Activated T-helper 2 cell treated with anti-CD3 and anti-CD28 coated beads, Interferon-gamma antibody, Interleukin-2, Interleukin-4, amounts not matched to agents 10 μg/mL and 5 μg/mL and 100 μg/mL, durations not matched to agents 14 hours and 24 hours and 36 hours (primary cell): ENCODE data around the gene HBM. TPM values are rescaled to one million over a fixed set of nuclear protein-coding genes. Genes with fewer than 3 reads are reported as not detected.
"Not testable (repeated sequence)": the region's sequence is repeated elsewhere in the genome, so short reads cannot be mapped to it uniquely, and the experiment has no call there.

Source experiments
- DNase-seq: peaks from one replicate; pipeline ENCODE4 v3.0.0; 2021; ENCODE audit warnings: low spot score
- H3K27ac Mint-ChIP-seq: one replicate; pipeline ENCODE4 v1.8.0; 2021; ENCODE audit warnings: mixed read lengths
- H3K27me3 Mint-ChIP-seq: one replicate; pipeline ENCODE4 v1.8.0; 2021; ENCODE audit warnings: low read depth, mixed read lengths
- H3K36me3 Mint-ChIP-seq: one replicate; pipeline ENCODE4 v1.8.0; 2021; ENCODE audit warnings: low read depth, mixed read lengths
- H3K4me1 Mint-ChIP-seq: one replicate; pipeline ENCODE4 v1.8.0; 2021; ENCODE audit warnings: low read depth, mixed read lengths
- H3K4me3 Mint-ChIP-seq: one replicate; pipeline ENCODE4 v1.8.0; 2021; ENCODE audit warnings: low read depth, mild to moderate bottlenecking, moderate library complexity, mixed read lengths
- H3K9me3 Mint-ChIP-seq: one replicate; pipeline ENCODE4 v1.8.0; 2021; ENCODE audit warnings: mixed read lengths
- intact Hi-C: fragments of 100-400 bp; cut with micrococcal nuclease; formaldehyde crosslinking; loops from one replicate; pipeline ENCODE4 v1.15.1; 2023
- total RNA-seq: library from RNA; stranded (reverse); gene quantifications from 2 replicates; pipeline ENCODE4 v1.2.3, GENCODE V29; 2022

The HBM gene
- total RNA-seq, 1 donor from 2014 or later: not detected

- peaks cover 53% of the 10 kb centered on the region for H3K27me3 Mint-ChIP-seq
- DNase-seq: no peak
- no peak overlapping the region for H3K27ac Mint-ChIP-seq
- H3K36me3 Mint-ChIP-seq: no peaks in the 10 kb centered on the region
- intact Hi-C loops: no loop called here
- H3K4me3 Mint-ChIP-seq: no peak overlapping the region
- H3K4me1 Mint-ChIP-seq: peaks cover 4% of the 10 kb centered on the region
- H3K9me3 Mint-ChIP-seq: no peaks in the 10 kb centered on the region
These were observed 770 bp downstream of the HBM start for GRCh38 chr16:166375-167121.

DNA sequence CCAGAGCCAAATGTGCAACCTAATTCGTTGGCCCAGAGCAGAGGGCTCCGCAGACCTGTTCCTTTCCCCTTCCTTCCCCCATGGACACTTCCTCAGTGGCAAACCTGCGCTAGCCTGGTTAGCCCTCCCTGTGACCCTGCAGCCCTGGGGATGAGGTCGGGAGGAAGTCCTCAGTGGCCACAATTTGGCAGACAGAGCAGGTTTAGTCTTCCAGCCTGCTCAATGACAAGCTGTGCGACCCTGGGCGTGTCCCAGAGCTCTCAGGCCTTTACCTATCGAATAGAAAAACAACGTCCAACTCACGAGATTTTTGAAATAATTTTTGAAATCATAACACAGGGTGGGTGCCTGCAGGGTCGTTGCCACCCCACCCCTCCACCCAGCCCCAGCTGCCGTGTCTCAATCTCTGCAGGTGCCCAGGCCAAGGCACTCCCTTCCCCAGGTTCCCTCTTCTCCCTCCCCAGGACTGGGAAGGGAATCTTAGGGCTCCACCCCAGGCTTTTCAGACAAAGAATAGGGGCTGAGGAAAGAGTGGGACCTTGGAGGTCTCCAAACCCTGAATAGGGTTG, 1.4 kb downstream of the HBM start:
- DNase-seq: no peak
- intact Hi-C loops: no loop called here
- H3K4me3 Mint-ChIP-seq: no peak overlapping the region
- peaks cover 56% of the 10 kb centered on the region for H3K27me3 Mint-ChIP-seq
- H3K27ac Mint-ChIP-seq: no peak overlapping the region
- H3K36me3 Mint-ChIP-seq: no peaks in the 10 kb centered on the region
- H3K9me3 Mint-ChIP-seq: no peaks in the 10 kb centered on the region
- H3K4me1 Mint-ChIP-seq: peaks cover 4% of the 10 kb centered on the region

DNA sequence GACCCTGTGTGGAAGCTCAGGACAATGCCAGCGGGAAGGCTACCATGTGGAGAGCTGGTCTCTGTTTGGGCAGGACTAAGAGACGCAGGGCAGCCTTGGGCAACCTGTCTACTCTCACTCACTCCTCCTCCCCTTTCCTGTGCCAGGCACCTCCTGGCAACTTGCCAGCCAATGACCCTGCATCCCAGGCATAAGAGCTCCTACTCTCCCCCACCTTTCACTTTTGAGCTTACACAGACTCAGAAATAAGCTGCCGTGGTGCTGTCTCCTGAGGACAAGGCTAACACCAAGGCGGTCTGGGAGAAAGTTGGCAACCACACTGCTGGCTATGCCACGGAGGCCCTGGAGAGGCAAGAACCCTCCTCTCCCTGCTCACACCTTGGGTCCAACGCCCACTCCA, 2.6 kb downstream of the HBM start:
- intact Hi-C loops: no loop called here
- no peak for DNase-seq
- peaks cover 4% of the 10 kb centered on the region for H3K4me1 Mint-ChIP-seq
- no peak overlapping the region for H3K4me3 Mint-ChIP-seq
- no peaks in the 10 kb centered on the region for H3K36me3 Mint-ChIP-seq
- H3K27me3 Mint-ChIP-seq: peaks cover 57% of the 10 kb centered on the region
- no peak overlapping the region for H3K27ac Mint-ChIP-seq
- H3K9me3 Mint-ChIP-seq: no peaks in the 10 kb centered on the region

GRCh38 chr16:169014-169413, 3.2 kb downstream of the HBM start:
- H3K27ac Mint-ChIP-seq: no peak overlapping the region
- intact Hi-C loops: no loop called here
- no peak for DNase-seq
- H3K36me3 Mint-ChIP-seq: no peaks in the 10 kb centered on the region
- no peaks in the 10 kb centered on the region for H3K9me3 Mint-ChIP-seq
- H3K27me3 Mint-ChIP-seq: peaks cover 58% of the 10 kb centered on the region
- H3K4me1 Mint-ChIP-seq: peaks cover 6% of the 10 kb centered on the region
- no peak overlapping the region for H3K4me3 Mint-ChIP-seq

DNA sequence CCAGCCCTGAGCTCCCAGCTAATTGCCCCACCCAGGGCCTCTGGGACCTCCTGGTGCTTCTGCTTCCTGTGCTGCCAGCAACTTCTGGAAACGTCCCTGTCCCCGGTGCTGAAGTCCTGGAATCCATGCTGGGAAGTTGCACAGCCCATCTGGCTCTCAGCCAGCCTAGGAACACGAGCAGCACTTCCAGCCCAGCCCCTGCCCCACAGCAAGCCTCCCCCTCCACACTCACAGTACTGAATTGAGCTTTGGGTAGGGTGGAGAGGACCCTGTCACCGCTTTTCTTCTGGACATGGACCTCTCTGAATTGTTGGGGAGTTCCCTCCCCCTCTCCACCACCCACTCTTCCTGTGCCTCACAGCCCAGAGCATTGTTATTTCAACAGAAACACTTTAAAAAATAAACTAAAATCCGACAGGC, 4.3 kb downstream of the HBM start:
- H3K4me3 Mint-ChIP-seq, H3K9me3 Mint-ChIP-seq, intact Hi-C loops, DNase-seq, H3K27ac Mint-ChIP-seq, H3K36me3 Mint-ChIP-seq: not testable (repeated sequence)
- Mint-ChIP-seq H3K27me3 (peaks cover 67% of the 10 kb centered on the region), H3K4me1 (peaks cover 11% of the 10 kb centered on the region)

- Mint-ChIP-seq H3K36me3 (no peaks in the 10 kb centered on the region), H3K27me3 (peaks cover 69% of the 10 kb centered on the region), H3K4me3 (no peak overlapping the region)
These were observed 5.0 kb downstream of the HBM start for GRCh38 chr16:170788-171187.

DNA sequence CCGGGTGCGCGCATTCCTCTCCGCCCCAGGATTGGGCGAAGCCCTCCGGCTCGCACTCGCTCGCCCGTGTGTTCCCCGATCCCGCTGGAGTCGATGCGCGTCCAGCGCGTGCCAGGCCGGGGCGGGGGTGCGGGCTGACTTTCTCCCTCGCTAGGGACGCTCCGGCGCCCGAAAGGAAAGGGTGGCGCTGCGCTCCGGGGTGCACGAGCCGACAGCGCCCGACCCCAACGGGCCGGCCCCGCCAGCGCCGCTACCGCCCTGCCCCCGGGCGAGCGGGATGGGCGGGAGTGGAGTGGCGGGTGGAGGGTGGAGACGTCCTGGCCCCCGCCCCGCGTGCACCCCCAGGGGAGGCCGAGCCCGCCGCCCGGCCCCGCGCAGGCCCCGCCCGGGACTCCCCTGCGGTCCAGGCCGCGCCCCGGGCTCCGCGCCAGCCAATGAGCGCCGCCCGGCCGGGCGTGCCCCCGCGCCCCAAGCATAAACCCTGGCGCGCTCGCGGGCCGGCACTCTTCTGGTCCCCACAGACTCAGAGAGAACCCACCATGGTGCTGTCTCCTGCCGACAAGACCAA, 6.7 kb downstream of the HBM start, which contains the start of gene HBA2:
HBA2 (plus strand) TSS at position 503 of the 568 bp plus-strand sequence; CDS start at position 540, 37 bp downstream.
- H3K27ac Mint-ChIP-seq, DNase-seq, H3K36me3 Mint-ChIP-seq, H3K9me3 Mint-ChIP-seq, intact Hi-C loops: not testable (repeated sequence)
- Mint-ChIP-seq H3K27me3 (peaks cover 62% of the 10 kb centered on the region), H3K4me1 (peaks cover 11% of the 10 kb centered on the region), H3K4me3 (peak within 1 kb of the TSS; percentile 26)

More at GRCh38 chr16:170788-171187, 5.0 kb downstream of the HBM start:
- Mint-ChIP-seq H3K9me3 (no peaks in the 10 kb centered on the region), H3K4me1 (peaks cover 11% of the 10 kb centered on the region), H3K27ac (no peak overlapping the region)
- intact Hi-C loops: no loop called here
- no peak for DNase-seq

GRCh38 chr16:173211-173854, 7.6 kb downstream of the HBM start:
- Mint-ChIP-seq H3K4me3 (peak overlapping the region; percentile 26), H3K27me3 (peaks cover 63% of the 10 kb centered on the region)
- H3K9me3 Mint-ChIP-seq, DNase-seq, intact Hi-C loops, H3K36me3 Mint-ChIP-seq, H3K27ac Mint-ChIP-seq, H3K4me1 Mint-ChIP-seq: not testable (repeated sequence)

DNA sequence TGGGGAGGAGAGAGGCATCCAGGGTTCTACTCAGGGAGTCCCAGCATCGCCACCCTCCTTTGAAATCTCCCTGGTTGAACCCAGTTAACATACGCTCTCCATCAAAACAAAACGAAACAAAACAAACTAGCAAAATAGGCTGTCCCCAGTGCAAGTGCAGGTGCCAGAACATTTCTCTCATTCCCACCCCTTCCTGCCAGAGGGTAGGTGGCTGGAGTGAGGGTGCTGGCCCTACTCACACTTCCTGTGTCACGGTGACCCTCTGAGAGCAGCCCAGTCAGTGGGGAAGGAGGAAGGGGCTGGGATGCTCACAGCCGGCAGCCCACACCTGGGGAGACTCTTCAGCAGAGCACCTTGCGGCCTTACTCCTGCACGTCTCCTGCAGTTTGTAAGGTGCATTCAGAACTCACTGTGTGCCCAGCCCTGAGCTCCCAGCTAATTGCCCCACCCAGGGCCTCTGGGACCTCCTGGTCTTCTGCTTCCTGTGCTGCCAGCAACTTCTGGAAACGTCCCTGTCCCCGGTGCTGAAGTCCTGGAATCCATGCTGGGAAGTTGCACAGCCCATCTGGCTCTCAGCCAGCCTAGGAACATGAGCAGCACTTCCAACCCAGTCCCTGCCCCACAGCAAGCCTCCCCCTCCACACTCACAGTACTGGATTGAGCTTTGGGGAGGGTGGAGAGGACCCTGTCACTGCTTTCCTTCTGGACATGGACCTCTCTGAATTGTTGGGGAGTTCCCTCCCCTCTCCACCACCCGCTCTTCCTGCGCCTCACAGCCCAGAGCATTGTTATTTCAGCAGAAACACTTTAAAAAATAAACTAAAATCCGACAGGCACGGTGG, 8.4 kb downstream of the HBM start:
- intact Hi-C loops, H3K27ac Mint-ChIP-seq, H3K4me1 Mint-ChIP-seq, H3K36me3 Mint-ChIP-seq, H3K4me3 Mint-ChIP-seq, H3K9me3 Mint-ChIP-seq, DNase-seq: not testable (repeated sequence)
- peaks cover 62% of the 10 kb centered on the region for H3K27me3 Mint-ChIP-seq

DNA sequence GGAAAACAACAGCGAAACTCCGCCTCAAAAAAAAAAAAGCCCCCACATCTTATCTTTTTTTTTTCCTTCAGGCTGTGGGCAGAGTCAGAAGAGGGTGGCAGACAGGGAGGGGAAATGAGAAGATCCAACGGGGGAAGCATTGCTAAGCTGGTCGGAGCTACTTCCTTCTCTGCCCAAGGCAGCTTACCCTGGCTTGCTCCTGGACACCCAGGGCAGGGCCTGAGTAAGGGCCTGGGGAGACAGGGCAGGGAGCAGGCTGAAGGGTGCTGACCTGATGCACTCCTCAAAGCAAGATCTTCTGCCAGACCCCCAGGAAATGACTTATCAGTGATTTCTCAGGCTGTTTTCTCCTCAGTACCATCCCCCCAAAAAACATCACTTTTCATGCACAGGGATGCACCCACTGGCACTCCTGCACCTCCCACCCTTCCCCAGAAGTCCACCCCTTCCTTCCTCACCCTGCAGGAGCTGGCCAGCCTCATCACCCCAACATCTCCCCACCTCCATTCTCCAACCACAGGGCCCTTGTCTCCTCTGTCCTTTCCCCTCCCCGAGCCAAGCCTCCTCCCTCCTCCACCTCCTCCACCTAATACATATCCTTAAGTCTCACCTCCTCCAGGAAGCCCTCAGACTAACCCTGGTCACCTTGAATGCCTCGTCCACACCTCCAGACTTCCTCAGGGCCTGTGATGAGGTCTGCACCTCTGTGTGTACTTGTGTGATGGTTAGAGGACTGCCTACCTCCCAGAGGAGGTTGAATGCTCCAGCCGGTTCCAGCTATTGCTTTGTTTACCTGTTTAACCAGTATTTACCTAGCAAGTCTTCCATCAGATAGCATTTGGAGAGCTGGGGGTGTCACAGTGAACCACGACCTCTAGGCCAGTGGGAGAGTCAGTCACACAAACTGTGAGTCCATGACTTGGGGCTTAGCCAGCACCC, 9.5 kb downstream of the HBM start:
- Mint-ChIP-seq H3K27me3 (peaks cover 61% of the 10 kb centered on the region), H3K4me3 (no peak overlapping the region), H3K4me1 (peaks cover 7% of the 10 kb centered on the region), H3K36me3 (no peaks in the 10 kb centered on the region), H3K9me3 (no peaks in the 10 kb centered on the region), H3K27ac (no peak overlapping the region)
- DNase-seq: no peak
- intact Hi-C loops: no loop called here

GRCh38 chr16:176006-176405, 10.2 kb downstream of the HBM start:
- H3K27ac Mint-ChIP-seq, H3K36me3 Mint-ChIP-seq, DNase-seq, intact Hi-C loops, H3K9me3 Mint-ChIP-seq, H3K4me1 Mint-ChIP-seq: not testable (repeated sequence)
- H3K4me3 Mint-ChIP-seq: peak overlapping the region; percentile 17
- H3K27me3 Mint-ChIP-seq: peaks cover 56% of the 10 kb centered on the region
